GM12801 (cell line): ENCODE measurements around the gene HIGD2A.

Source experiments
- TF ChIP-seq, protein P1 (sequence below): IDR thresholded peaks from one replicate; pipeline ENCODE4 v1.5.1; 2011; ENCODE audit warnings: control low read depth; ENCODE audit not compliant: insufficient read length; ENCODE audit errors: extremely low read depth

Gene HIGD2A

DNA sequence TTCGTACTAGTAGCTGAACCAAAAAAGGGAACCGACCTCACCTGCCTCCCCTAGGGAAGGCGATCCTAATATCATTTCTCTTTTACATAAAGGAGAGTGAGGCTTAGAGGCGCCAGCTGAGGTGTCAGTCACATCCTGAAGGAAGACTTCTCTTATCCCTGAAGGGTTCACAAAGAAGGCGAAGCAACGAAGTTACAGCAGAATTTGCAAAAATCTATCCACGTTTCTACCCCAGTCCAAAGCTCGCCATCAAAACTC, 26.4 kb upstream of the HIGD2A start:
- TF ChIP-seq, protein P1, sequence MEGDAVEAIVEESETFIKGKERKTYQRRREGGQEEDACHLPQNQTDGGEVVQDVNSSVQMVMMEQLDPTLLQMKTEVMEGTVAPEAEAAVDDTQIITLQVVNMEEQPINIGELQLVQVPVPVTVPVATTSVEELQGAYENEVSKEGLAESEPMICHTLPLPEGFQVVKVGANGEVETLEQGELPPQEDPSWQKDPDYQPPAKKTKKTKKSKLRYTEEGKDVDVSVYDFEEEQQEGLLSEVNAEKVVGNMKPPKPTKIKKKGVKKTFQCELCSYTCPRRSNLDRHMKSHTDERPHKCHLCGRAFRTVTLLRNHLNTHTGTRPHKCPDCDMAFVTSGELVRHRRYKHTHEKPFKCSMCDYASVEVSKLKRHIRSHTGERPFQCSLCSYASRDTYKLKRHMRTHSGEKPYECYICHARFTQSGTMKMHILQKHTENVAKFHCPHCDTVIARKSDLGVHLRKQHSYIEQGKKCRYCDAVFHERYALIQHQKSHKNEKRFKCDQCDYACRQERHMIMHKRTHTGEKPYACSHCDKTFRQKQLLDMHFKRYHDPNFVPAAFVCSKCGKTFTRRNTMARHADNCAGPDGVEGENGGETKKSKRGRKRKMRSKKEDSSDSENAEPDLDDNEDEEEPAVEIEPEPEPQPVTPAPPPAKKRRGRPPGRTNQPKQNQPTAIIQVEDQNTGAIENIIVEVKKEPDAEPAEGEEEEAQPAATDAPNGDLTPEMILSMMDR, result no peak

DNA sequence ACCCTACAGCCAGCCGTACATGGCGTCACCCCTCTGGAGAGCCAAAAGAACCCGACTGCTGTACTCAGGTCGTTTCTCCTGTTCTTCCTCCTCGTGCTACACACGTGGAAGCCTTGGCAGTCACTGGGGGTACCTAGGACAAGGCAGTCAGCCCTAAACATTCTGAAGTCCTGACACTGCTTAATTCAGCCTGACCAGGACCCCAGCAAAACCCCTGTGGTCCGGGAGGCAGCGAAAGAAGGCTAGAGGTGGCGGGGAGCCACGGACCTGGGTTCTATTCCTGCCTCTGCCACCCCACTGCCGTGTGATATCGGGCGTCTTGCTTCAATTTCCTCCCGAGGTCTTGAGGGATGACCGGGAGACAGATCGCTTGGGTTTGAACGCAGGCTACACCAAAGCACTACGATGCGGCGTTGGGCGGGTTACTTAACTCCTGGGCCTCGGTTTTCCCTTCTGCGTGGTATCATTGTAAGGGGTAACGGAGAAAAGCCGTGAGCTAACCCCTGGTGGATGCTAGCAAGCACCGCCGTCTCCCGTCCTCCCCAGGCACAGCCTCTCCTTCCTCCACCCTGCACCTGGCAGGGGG, 23.7 kb upstream of the HIGD2A start:
- TF ChIP-seq, protein P1, result no peak

DNA sequence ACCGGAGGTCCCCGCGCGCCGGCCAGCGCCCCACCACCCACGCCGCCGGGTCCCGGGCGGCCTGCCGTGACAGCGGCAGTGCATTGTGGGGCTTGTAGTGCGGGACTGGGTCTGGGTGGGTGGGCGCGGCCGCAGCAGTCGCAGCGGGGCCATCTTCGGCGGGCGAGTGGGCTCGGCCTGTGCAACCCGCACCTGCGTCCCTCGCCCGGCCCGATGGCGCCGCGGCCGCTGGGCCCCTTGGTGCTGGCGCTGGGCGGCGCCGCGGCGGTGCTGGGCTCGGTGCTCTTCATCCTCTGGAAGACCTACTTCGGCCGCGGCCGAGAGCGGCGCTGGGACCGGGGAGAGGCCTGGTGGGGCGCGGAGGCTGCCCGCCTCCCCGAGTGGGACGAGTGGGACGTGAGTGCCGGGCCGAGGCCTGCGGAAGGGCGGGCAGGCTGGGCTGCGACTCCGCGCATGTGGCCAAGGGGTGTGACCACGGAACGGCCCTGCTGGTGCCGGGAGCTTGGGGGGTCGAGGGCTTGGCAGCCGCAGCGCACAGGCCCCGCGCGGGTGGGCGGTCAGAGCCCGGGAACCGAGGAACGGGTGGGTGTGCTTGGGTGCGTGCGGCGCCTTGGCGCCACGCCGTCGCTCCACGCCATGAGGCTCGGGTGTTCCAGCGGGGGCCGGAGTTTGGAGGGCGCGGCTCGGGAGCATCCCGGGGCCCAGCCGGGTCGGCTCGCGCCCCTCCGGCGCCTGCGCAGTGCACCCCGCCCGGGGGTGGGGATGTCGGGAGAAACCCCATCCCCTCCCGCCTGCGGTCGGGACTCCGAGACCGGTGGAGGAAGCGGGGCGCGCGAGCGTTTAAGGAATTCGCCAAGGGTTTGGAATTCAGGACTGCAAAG, 23.0 kb upstream of the HIGD2A start, which contains the start of gene ARL10:
ARL10 (plus strand) TSS at position 137 of the 881 bp plus-strand sequence; CDS start at position 214, 77 bp downstream.
- TF ChIP-seq, protein P1, result no peak

DNA sequence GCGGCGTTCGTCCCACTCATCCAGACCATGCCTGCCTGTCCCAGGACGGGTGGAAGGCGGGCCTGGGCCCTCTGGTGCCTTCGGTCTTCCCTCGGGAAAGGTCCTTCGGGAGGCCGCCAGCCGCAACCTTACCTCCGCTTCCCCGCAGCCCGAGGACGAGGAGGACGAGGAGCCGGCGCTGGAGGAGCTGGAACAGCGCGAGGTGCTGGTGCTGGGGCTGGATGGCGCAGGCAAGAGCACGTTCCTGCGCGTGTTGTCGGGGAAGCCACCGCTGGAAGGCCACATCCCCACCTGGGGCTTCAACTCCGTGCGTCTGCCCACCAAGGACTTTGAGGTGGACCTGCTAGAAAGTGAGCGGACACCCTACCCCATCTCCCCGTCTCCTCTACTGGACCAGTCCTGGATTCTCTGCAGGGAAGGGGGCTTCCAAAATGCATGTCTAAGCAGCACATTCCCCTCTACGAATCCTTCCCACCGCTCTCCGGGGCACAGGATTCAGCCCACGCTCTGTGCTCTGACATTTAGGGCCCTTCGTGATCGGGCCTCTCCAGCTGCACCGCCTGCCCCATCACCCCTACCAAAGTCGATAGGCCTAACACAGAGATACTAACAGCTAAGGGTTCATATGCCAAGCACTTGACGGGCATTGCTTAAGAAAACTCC, 22.2 kb upstream of the HIGD2A start:
- TF ChIP-seq, protein P1, result no peak

DNA sequence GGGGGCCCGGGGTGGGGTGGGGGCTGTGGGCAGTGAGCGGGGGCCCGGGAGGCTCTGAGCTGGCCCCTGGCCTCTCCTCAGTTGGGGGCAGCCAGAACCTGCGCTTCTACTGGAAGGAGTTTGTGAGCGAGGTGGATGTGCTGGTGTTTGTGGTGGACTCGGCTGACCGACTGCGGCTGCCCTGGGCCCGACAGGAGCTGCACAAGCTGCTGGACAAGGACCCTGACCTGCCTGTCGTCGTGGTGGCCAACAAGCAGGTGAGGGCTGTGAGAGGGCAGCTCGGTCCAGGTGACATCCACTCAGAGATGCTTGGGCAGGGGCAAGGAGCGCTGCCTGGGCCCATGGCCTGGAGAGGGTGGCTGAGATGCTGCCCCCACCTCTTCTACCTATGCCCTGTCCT, 19.8 kb upstream of the HIGD2A start:
- TF ChIP-seq, protein P1, result no peak

DNA sequence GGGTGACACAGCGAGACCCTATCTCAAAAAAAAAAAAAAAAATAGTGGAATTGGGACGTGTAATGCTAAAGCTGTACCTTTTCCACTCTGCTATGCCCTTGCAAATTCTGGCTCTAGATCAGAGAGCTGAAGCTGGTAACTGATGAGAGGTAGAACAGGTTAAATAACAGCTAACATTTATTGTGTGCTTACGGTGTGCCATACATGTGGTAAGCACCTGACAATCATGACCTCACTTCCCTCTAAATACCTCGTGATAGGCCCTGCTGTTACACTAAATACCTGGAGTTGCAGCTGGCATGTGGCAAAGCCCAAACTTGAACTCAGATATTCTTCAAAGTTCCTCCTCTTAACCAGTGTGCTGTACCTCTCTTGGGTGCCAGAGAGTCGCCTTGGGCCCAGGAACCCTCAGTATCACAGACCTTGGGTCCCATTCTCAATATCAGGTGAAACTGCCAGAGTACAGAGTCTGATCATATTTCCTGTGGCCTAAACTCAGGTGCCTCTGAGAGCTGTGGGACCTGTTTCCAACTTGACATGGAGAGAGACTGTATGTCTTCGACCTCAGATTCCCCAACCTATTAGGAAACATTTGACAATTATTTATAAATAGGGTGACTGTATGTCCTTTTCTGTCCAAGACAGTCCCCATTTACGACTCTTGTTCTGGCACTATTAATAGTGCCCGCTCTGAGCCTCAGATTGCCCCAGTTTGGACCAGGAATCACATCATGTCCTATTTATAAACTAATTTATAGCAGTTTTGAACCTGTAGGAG, 18.4 kb upstream of the HIGD2A start:
- TF ChIP-seq, protein P1, result no peak
